ENCODE measurements around the gene ADGRF3.

ADGRF3 gene

DNA sequence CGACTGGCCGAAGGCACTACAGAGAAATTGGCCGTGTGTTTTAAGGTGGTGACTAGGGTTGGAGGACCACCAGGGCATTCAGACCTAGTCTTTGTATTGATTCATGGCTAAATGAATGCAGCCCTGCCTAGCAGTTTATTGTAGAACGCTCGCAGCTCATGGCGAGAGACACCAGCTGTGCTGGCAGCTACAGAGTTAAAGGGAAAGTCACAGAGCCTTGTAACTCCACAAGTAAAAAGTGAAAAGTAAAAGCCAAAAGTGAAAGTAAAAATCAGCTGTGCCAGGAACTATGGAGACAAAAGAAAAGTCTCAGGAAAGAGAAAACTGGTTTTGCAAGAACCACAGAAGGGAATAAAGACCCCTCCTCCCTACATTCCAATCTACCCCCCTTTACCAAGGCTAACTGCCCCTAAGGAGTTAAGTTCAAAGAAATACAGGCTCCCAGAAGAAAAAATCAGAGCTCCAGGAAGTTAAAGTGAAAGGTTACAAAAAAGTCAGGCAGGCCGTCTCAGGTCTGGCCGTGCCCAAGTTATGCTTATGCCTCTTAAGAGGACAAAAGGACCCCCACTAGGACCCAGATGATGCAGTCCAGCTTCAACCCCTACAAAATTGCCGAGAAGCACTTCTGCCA lies 47.0 kb downstream of the ADGRF3 start:
- Mint-ChIP-seq H3K36me3 (ENCODE audit: insufficient read depth) (no peaks in the 10 kb centered on the region), H3K27me3 (no peaks in the 10 kb centered on the region), H3K4me3 (no peak overlapping the region), H3K9me3 (no peaks in the 10 kb centered on the region), H3K4me1 (ENCODE audit: low read depth in 2 of 2) (no peaks in the 10 kb centered on the region), H3K27ac (no peak overlapping the region)
- ATAC-seq (replicated peaks): peak; percentile 76
- no peak for DNase-seq

DNA sequence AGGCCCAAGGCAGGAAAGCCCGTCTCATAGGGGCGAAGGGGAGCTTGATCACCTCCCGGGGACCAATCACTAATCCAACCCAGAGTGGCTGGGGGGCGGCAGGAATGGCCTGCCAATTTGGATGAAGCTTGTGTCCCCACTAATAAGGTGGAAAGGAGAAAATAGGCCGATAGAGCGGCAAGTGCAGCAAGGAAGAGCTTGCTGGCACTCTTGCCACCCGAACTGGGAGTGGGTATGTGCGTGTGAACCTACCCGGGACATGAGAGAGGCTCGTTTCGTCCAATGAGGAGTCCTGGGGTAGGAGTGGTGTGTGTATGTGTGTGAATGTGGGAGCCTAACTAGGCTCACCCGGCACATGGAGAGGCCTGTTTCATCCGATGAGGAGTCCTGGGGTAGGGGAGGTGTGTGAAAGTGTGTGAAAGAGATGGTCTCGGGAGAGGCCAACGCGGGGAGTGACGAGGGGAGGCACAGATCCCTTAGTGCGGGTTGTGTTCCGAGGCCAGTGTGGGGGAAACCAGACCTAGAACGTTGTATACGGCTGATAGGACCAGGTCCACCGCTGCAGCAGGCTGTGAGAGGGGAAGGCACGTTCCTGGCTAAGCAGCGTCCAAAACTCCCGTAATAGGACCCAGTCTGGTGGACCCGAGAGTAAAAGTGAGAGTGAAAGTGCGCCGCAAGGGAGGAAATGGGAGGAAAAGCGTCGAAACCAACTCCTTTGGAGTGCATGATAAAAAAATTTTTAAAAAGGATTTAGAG lies 47.8 kb downstream of the ADGRF3 start:
- Mint-ChIP-seq H3K4me1 (ENCODE audit: low read depth in 2 of 2) (no peaks in the 10 kb centered on the region), H3K36me3 (ENCODE audit: insufficient read depth) (no peaks in the 10 kb centered on the region), H3K4me3 (no peak overlapping the region), H3K27me3 (no peaks in the 10 kb centered on the region), H3K27ac (no peak overlapping the region), H3K9me3 (no peaks in the 10 kb centered on the region)
- peak in 1 of 3 experiments; percentile 20 for DNase-seq
- ATAC-seq (replicated peaks): peak; percentile 59

- no peak overlapping the region for H3K4me3 Mint-ChIP-seq
- H3K9me3 Mint-ChIP-seq: no peaks in the 10 kb centered on the region
- DNase-seq: no peak
- no peaks in the 10 kb centered on the region for H3K4me1 Mint-ChIP-seq (ENCODE audit: low read depth in 2 of 2)
- H3K36me3 Mint-ChIP-seq (ENCODE audit: insufficient read depth): no peaks in the 10 kb centered on the region
- no peak overlapping the region for H3K27ac Mint-ChIP-seq
- no peaks in the 10 kb centered on the region for H3K27me3 Mint-ChIP-seq
- no peak for ATAC-seq (replicated peaks)
These were observed 48.3 kb downstream of the ADGRF3 start for GRCh38 chr2:26298286-26298637.

GRCh38 chr2:26297061-26297460 lies 49.5 kb downstream of the ADGRF3 start:
- Mint-ChIP-seq H3K27me3 (no peaks in the 10 kb centered on the region), H3K27ac (no peak overlapping the region), H3K36me3 (ENCODE audit: insufficient read depth) (no peaks in the 10 kb centered on the region), H3K4me1 (ENCODE audit: low read depth in 2 of 2) (no peaks in the 10 kb centered on the region), H3K9me3 (no peaks in the 10 kb centered on the region), H3K4me3 (no peak overlapping the region)
- DNase-seq (no peak), ATAC-seq (replicated peaks) (no peak)

GRCh38 chr2:26295511-26295910 lies 51.1 kb downstream of the ADGRF3 start:
- no peaks in the 10 kb centered on the region for H3K9me3 Mint-ChIP-seq

GRCh38 chr2:26292646-26293045 lies 53.9 kb downstream of the ADGRF3 start:
- Mint-ChIP-seq H3K9me3 (no peaks in the 10 kb centered on the region), H3K27ac (no peak overlapping the region), H3K4me3 (no peak overlapping the region), H3K27me3 (no peaks in the 10 kb centered on the region), H3K4me1 (ENCODE audit: low read depth in 2 of 2) (no peaks in the 10 kb centered on the region), H3K36me3 (ENCODE audit: insufficient read depth) (peaks cover 6% of the 10 kb centered on the region)
- ATAC-seq (replicated peaks): no peak
- no peak for DNase-seq

More at GRCh38 chr2:26295511-26295910, 51.1 kb downstream of the ADGRF3 start:
- H3K27ac Mint-ChIP-seq: no peak overlapping the region
- H3K27me3 Mint-ChIP-seq: no peaks in the 10 kb centered on the region
- H3K4me1 Mint-ChIP-seq (ENCODE audit: low read depth in 2 of 2): no peaks in the 10 kb centered on the region
- ATAC-seq (replicated peaks) (no peak), DNase-seq (no peak)
- no peaks in the 10 kb centered on the region for H3K36me3 Mint-ChIP-seq (ENCODE audit: insufficient read depth)
- no peak overlapping the region for H3K4me3 Mint-ChIP-seq

DNA sequence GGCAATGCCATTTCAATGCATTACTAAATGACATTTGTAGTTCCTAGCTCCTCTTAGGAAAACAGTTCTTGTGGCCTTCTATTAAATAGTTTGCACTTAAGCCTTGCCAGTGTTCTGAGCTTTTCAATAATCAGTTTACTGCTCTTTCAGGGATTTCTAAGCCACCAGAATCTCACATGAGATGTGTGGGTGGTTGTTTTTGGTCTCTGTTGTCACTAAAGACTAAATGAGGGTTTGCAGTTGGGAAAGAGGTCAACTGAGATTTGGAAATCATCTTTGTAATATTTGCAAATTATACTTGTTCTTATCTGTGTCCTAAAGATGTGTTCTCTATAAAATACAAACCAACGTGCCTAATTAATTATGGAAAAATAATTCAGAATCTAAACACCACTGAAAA lies 56.6 kb downstream of the ADGRF3 start:
- Mint-ChIP-seq H3K4me1 (ENCODE audit: low read depth in 2 of 2) (no peaks in the 10 kb centered on the region), H3K27ac (no peak overlapping the region), H3K36me3 (ENCODE audit: insufficient read depth) (peaks cover 30% of the 10 kb centered on the region), H3K27me3 (no peaks in the 10 kb centered on the region), H3K4me3 (no peak overlapping the region), H3K9me3 (no peaks in the 10 kb centered on the region)
- DNase-seq (no peak), ATAC-seq (replicated peaks) (no peak)

- Mint-ChIP-seq H3K36me3 (ENCODE audit: insufficient read depth) (peaks cover 70% of the 10 kb centered on the region), H3K27me3 (no peaks in the 10 kb centered on the region), H3K4me1 (ENCODE audit: low read depth in 2 of 2) (no peaks in the 10 kb centered on the region), H3K4me3 (no peak overlapping the region), H3K27ac (no peak overlapping the region), H3K9me3 (no peaks in the 10 kb centered on the region)
- ATAC-seq (replicated peaks) (no peak), DNase-seq (no peak)
These were observed 60.7 kb downstream of the ADGRF3 start for GRCh38 chr2:26285931-26286330.

DNA sequence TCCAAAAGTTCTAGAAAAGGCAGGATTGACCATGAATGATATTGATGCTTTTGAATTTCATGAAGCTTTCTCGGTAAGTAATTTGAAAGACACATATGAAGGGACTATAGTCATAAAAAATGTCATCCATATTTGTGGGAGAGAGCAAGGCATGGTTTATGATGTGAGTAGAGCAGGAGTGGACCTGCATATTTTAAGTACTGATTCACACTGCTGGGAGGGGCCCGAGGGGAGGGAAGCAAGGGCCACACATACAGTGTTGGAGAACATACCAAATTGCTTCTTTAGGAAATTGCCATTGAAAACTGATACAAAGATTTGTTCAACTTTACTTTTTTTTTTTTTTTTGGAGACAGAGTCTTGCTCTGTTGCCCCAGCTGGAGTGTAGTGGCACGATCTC lies 62.5 kb downstream of the ADGRF3 start:
- no peaks in the 10 kb centered on the region for H3K27me3 Mint-ChIP-seq
- H3K4me3 Mint-ChIP-seq: no peak overlapping the region
- peaks cover 88% of the 10 kb centered on the region for H3K36me3 Mint-ChIP-seq (ENCODE audit: insufficient read depth)
- H3K9me3 Mint-ChIP-seq: no peaks in the 10 kb centered on the region
- ATAC-seq (replicated peaks) (no peak), DNase-seq (no peak)
- no peaks in the 10 kb centered on the region for H3K4me1 Mint-ChIP-seq (ENCODE audit: low read depth in 2 of 2)
- no peak overlapping the region for H3K27ac Mint-ChIP-seq

- H3K4me3 Mint-ChIP-seq: no peak overlapping the region
- no peaks in the 10 kb centered on the region for H3K9me3 Mint-ChIP-seq
- ATAC-seq (replicated peaks): no peak
- peaks cover 93% of the 10 kb centered on the region for H3K36me3 Mint-ChIP-seq (ENCODE audit: insufficient read depth)
- H3K27ac Mint-ChIP-seq: no peak overlapping the region
- no peaks in the 10 kb centered on the region for H3K4me1 Mint-ChIP-seq (ENCODE audit: low read depth in 2 of 2)
- no peak for DNase-seq
- H3K27me3 Mint-ChIP-seq: no peaks in the 10 kb centered on the region
These were observed 63.0 kb downstream of the ADGRF3 start for GRCh38 chr2:26283606-26284005.

- ATAC-seq (replicated peaks) (no peak), DNase-seq (no peak)
- peaks cover 86% of the 10 kb centered on the region for H3K36me3 Mint-ChIP-seq (ENCODE audit: insufficient read depth)
- H3K9me3 Mint-ChIP-seq: no peaks in the 10 kb centered on the region
- no peak overlapping the region for H3K4me3 Mint-ChIP-seq
- no peaks in the 10 kb centered on the region for H3K27me3 Mint-ChIP-seq
- H3K27ac Mint-ChIP-seq: peak overlapping the region in 1 of 2 donors; percentile 23
- no peaks in the 10 kb centered on the region for H3K4me1 Mint-ChIP-seq (ENCODE audit: low read depth in 2 of 2)
These were observed 65.4 kb downstream of the ADGRF3 start for GRCh38 chr2:26281226-26281625.

DNA sequence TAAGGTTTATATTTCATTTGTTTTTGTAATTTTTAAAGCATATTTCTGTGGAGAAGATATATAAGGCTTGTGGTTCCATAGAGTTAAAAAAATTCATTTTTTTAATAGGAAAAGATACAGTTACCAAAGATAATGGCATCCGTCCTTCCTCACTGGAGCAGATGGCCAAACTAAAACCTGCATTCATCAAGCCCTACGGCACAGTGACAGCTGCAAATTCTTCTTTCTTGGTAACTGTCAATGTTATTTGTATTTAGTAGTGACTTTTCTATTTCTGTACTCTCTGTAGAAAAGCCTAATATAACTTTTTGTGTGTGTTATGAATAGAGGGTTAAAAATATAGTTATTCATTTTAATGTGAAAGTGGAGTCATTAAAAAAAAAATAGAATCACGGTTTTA lies 66.7 kb downstream of the ADGRF3 start:
- Mint-ChIP-seq H3K36me3 (ENCODE audit: insufficient read depth) (peaks cover 75% of the 10 kb centered on the region), H3K9me3 (no peaks in the 10 kb centered on the region), H3K4me3 (no peak overlapping the region), H3K27me3 (no peaks in the 10 kb centered on the region), H3K4me1 (ENCODE audit: low read depth in 2 of 2) (no peaks in the 10 kb centered on the region), H3K27ac (no peak overlapping the region)
- no peak for ATAC-seq (replicated peaks)
- DNase-seq: no peak

DNA sequence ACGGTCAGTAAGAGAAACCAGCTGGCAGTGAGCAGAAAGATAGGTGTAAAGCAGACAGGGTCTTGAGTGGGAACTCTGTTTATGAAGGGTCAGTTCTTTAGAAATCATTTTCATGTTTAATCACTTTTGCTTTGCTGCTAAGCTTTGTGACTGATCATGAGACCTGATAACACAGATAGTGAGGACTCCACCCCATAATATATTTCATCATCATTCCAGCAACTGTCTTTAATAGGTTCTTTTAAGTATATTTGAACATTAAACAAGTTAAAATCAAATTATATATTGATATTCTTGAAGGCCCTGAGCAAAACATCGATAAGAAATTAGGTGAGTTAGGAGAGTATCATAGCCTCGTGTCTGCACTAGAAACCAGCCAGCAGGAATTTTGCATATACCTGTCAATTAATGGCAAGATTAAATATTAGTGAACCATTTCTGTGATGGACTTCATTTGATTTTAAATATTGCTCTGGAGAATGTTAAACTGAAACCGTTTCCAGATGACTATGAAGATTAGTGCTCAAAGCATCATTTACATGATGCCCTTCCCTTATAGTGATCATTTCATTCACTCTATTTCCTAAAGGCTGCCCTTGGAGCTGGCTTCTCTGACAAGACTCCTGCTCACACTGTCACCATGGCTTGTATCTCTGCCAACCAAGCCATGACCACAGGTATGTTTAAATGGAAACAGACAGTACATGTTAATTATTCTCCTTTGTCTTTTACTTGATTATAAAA lies 69.9 kb downstream of the ADGRF3 start:
- no peak overlapping the region for H3K4me3 Mint-ChIP-seq
- H3K36me3 Mint-ChIP-seq (ENCODE audit: insufficient read depth): peaks cover 61% of the 10 kb centered on the region
- no peak for DNase-seq

More for the DNA sequence above, 69.9 kb downstream of the ADGRF3 start:
- Mint-ChIP-seq H3K4me1 (ENCODE audit: low read depth in 2 of 2) (no peaks in the 10 kb centered on the region), H3K9me3 (no peaks in the 10 kb centered on the region), H3K27me3 (no peaks in the 10 kb centered on the region), H3K27ac (no peak overlapping the region)
- ATAC-seq (replicated peaks): no peak

Data from effector memory CD8-positive, alpha-beta T cell (primary cell).